AG04450 (cell line): Measurements from ENCODE around the gene DBR1. TPM values are rescaled to one million over a fixed set of nuclear protein-coding genes. Genes with fewer than 3 reads are reported as not detected.

Experiments
- CTCF ChIA-PET: fragments of 300-600, 350-600 bp; formaldehyde crosslinking; extraction: SDS; loops from one replicate; lab custom pipeline; 2022; ENCODE audit warnings: antibody characterized with exemption, inconsistent platforms; lab: Charles Lee
- POLR2A ChIA-PET: fragments of 350-600 bp; formaldehyde crosslinking; extraction: SDS; loops from one replicate; lab custom pipeline; 2021; ENCODE audit warnings: antibody characterized with exemption, inconsistent platforms; lab: Yijun Ruan, JAX
- DNase-seq: peaks from one replicate; pipeline ENCODE4 v3.0.0-alpha.2; 2011; ENCODE audit warnings: low read depth, low spot score
- H3K27ac ChIP-seq: one replicate; pipeline ENCODE4 v1.5.1; 2012; ENCODE audit warnings: low read depth, low read length, control low read depth
- H3K27me3 ChIP-seq: one replicate; pipeline ENCODE4 v1.6.0; 2012; ENCODE audit warnings: low read length; ENCODE audit not compliant: control insufficient read depth, insufficient read depth
- H3K4me3 ChIP-seq: 2 replicates; pipeline ENCODE4 v1.5.1; 2011; ENCODE audit warnings: mild to moderate bottlenecking, low read depth, low read length, control low read depth
- H3K9me3 ChIP-seq: 2 replicates; pipeline ENCODE4 v1.5.1; 2012; ENCODE audit warnings: low read length; ENCODE audit not compliant: control insufficient read depth, insufficient read depth
- CTCF ChIP-seq: IDR thresholded peaks from 2 replicates; pipeline ENCODE4 v1.5.1; 2011; ENCODE audit warnings: low read depth, low read length, control low read depth, inconsistent platforms
- polyA plus RNA-seq: library from polyadenylated mRNA; depleted of rRNA; stranded (reverse); fragments of >200 nt; gene quantifications from 2 replicates; pipeline ENCODE4 v1.2.3, GENCODE V29; 2011

The DBR1 gene
- polyA plus RNA-seq, 1 experiment: 12.8 TPM

- CTCF ChIA-PET: interaction anchor here (1.4 kb wide), 1 partner anchor 98 kb away, joined by 4 read pairs; no protein-coding TSS in a partner anchor
- TF ChIP-seq CTCF: peak; percentile 50
- POLR2A ChIA-PET: no interaction called here
Measured at GRCh38 chr3:138180375-138181029, 5.8 kb upstream of the DBR1 start.

GRCh38 chr3:138173769-138174420, 826 bp downstream of the DBR1 start:
- H3K27ac ChIP-seq: no peak overlapping the region
- POLR2A ChIA-PET: interaction anchor here (0.6 to 2.1 kb wide), 6 partner anchors 14 to 422 kb away, joined by 3 to 15 read pairs (median 4); partner anchors contain the start of genes ARMC8 and DZIP1L

More at GRCh38 chr3:138180375-138181029, 5.8 kb upstream of the DBR1 start:
- no peak overlapping the region for H3K4me3 ChIP-seq
- peaks cover 7% of the 10 kb centered on the region for H3K27me3 ChIP-seq
- H3K27ac ChIP-seq: no peak overlapping the region
- DNase-seq: no peak
- no peaks in the 10 kb centered on the region for H3K9me3 ChIP-seq

GRCh38 chr3:138172625-138173024, 2.1 kb downstream of the DBR1 start:
- ChIA-PET POLR2A (no interaction called here), CTCF (interaction anchor here (1.4 to 1.5 kb wide), 2 partner anchors 53 to 103 kb away, joined by 4 to 5 read pairs; no protein-coding TSS in a partner anchor)
- Histone ChIP-seq H3K27ac (no peak overlapping the region), H3K4me3 (no peak overlapping the region), H3K27me3 (no peaks in the 10 kb centered on the region), H3K9me3 (no peaks in the 10 kb centered on the region; the same call in 1 of the 2 replicates)
- TF ChIP-seq CTCF: no peak
- no peak for DNase-seq

More at GRCh38 chr3:138173769-138174420, 826 bp downstream of the DBR1 start:
- H3K9me3 ChIP-seq: no peaks in the 10 kb centered on the region; the same call in 1 of the 2 replicates
- DNase-seq: no peak
- TF ChIP-seq CTCF: no peak
- H3K4me3 ChIP-seq: peak overlapping the region; percentile 92
- CTCF ChIA-PET: interaction anchor here (0.6 to 2.2 kb wide), 8 partner anchors 16 to 252 kb away, joined by 3 to 13 read pairs (median 4); no protein-coding TSS in a partner anchor
- H3K27me3 ChIP-seq: no peaks in the 10 kb centered on the region

- no peak overlapping the region for H3K4me3 ChIP-seq
- no peak for DNase-seq
- no peak for TF ChIP-seq CTCF
- ChIA-PET POLR2A (no interaction called here), CTCF (no interaction called here)
- no peaks in the 10 kb centered on the region for H3K9me3 ChIP-seq
- no peak overlapping the region for H3K27ac ChIP-seq
- H3K27me3 ChIP-seq: no peaks in the 10 kb centered on the region
Measured at GRCh38 chr3:138165061-138165460, 9.7 kb downstream of the DBR1 start.
